GM18519 (cell line): ENCODE results near the gene GAS7.

Experiments used
- ATAC-seq: cut with Tn5 transposase; IDR thresholded peaks from one replicate; pipeline ENCODE4 v1.9.1; 2021; ENCODE audit warnings: mild to moderate bottlenecking, moderate library complexity; ENCODE audit not compliant: unreplicated experiment, low FRiP score

Gene GAS7

GRCh38 chr17:10172778-10173177 is 25.6 kb downstream of the GAS7 start:
- no peak for ATAC-seq

DNA sequence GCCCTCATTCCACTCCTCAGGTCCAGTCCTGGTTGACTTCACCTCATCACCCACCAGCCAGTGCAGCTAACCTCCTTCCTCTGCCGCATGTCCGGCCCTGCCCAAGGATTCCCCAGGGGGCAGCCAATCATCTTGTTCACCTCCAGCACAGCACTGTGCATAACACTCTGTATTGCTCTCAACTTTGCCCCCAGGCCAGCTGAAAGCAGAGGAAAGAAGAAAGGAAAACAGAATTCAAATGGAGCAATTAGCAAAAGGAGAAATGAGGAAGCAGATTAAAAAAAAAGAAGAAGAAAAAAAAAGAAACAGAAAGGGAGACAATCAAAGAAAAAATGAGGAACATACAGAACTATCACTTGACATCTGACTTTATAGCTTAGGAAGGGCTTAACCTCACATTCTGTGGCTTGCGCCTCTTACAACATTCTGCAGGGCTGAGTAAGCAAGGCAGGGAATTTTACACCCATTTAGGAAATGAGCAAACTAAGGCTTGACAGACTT is 26.1 kb downstream of the GAS7 start:
- ATAC-seq: no peak

DNA sequence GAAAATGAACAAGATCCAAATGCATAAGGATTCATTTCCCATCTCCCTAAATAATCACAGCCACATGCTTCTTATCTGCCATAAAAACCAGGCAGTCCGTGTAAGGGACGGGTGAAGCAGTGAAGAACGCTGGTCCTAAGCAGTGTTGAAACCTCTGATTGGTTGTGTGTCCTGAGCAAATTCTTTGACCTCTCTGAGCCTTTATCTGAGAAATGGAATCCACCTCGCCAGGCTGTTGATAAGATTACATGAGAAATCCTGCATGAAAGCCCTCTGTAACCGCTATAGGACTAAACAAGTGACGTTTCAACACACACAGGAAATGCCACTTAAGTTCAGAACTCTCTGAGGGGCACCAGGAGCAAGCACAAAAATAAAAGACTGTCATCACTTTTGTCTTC is 26.8 kb downstream of the GAS7 start:
- no peak for ATAC-seq

DNA sequence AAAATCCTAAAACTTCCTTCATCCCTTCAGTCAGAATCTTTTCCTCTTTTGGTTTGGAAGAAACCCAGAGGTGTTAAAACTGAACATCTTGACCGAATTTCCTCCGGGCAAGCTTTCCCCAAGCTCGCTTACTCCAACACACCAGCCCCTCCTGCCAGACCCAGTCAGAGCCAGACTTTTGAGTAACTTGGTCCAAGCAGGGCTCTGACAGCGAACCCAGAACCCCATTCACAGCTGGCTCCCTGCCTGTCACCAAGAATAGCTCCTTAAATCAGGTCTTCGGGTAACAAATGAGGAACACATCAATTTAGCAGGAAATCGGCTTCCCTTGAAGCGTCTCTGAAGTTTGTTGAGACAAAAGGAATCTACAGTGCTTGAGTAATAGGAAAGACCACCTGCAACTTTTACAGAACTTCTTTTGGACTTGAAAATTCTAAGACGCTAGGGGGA is 27.3 kb downstream of the GAS7 start:
- ATAC-seq: no peak

DNA sequence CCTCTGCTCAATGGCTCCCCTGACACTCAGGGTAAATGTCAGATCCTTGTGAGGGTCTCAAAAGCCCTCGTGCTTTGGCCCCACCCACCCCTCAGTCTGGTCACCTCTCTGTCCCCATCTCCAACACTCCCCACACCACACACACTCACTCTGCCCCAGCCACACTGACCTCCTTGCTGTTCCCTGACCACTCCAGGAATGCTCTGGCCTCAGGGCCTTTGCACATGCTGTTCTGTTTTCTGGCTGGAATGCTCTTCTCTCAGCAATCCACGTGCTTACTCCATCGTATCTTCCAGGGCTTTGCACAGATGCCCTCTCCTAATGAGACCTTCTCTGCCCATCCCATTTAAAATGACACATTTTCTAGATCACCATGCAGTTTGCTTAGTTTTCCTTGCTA is 28.2 kb downstream of the GAS7 start:
- no peak for ATAC-seq

DNA sequence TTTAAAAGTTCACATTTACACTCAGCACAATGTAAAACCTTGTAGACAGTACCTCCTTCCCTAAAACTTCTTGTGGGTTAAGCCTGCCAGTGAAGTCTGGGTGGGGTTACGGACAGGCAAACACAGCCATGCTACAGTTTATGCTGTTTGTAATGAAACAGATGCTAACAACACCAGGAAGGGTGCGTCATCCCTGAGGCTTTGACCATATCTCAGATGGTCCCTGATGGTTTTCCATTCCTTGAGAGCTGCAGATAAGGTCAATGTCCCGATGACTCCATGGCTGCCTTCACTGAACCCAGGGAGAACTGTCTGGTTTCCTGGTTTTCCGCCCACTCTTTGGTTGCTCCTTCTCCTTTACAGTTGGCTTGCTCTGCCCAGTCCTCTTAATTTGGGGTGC is 29.1 kb downstream of the GAS7 start:
- no peak for ATAC-seq

DNA sequence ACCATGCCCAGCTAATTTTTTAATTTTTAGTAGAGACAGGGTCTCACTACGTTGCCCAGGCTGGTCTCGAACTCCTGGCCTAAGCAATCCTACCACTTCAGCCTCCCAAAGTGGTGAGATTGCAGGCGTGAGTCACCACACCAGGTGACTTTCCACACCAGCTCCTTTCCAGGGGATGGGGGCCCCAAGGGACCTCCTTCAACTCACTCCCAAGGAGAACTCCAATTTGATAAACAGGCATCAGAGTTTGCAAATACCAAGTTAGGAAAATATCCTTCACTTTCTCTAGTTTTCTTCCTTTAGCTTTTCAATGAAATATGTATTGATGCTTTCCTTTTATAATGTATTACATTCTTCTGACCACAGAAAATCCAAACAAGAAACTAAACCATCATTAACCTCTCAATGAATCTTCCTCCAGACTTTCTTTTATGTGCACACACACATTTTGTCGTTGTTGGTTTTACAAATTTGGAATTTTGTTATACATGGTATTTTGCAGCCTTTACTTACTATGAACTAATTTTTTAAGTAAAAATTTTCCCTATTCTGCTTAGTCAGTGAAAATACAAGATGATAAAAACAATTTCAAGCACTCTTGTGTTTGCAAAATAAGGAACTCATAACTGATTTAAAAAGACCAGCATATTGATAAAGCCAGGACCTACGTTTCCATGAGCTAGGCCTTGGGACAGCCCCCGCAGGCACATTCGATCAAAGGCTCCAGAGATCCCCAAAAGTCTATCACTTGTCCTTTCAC is 32.0 kb downstream of the GAS7 start:
- ATAC-seq: no peak

DNA sequence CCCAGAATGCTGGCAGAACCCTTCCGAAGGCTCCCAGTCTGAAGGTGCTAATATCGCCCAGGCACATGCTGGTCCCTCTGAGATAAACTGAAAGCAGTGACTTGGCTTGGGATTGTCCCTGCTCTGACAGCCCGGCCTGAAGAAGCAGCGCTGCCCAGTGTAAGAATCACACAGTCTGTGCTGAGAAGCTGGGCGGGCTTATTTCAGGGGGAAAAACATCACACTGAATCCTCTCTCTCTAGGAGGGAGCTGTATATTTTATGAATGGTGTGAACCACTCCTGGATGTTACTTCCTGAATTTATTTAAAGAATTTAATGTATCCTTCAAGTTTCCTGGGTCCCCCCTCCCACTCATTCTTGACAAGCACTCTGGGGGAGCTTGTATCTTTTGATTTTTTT is 36.3 kb downstream of the GAS7 start:
- no peak for ATAC-seq

DNA sequence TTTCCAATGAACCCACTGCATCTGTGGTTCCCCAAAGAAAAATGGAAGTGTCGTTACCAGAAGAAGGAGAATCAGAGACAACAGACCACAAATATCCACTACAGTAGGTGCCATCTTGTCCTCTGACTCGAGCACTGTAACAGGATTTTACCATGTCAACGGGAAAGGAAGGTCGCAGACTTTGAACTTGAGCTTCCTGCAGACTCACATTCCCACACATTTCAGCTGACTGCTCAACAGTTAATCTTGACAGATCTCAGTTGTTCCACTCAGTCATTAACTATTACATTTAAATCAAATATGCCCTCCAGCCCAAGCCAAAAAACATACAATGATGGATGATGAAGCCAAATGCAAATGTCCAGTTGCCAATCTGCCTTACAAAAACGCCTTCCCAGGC is 37.0 kb downstream of the GAS7 start:
- ATAC-seq: no peak

DNA sequence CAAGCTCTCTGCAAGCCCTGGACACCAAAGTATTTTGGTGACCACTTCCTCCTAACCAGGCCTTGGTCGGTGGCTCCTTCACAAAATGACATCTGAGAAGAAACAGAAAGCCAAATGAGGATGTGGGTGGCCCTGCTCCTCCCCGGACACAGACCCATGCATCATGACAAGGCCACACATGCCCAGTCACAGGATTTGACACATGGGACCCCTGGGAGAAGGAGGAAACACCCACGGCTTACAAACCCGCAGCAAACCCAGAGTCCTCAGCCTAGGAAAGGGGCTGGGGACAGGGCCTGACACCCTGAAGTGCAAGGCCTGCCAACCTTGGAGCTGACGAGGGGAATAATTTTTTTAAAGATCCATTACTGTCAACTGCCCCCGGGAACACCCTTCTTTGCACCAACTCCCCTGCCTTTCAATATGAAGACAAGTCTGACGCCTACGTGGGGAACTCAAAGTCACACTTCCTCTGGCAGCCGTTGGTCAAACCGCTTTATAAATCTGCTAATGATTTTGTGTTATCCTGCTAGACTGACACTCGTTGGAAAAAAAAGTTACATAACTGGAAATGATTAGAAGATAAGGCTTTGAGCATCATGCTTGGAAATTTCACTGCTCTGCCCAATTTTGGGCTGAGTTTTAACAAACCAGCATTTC is 41.3 kb downstream of the GAS7 start:
- peak; percentile 60 for ATAC-seq

- no peak for ATAC-seq
Measured at GRCh38 chr17:10156599-10156947, 41.8 kb downstream of the GAS7 start.

DNA sequence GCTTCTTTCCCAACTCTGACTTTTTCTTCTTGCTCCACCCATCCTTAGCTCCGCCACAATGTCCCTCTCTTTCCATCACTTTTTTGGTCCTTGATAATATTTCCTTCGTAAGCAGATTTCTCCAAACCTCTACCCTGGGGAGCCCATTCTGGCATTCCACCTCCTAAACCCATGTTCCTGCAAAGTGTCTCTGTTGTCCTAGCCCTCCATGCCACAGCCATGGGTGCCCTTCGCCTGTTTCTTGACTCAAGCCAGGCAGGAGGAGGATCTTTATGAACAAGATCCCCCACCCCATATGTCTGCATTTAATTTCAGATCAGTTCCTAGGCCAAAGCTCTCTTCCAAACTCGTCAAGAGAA is 42.4 kb downstream of the GAS7 start:
- ATAC-seq: no peak

GRCh38 chr17:10155371-10156076 is 42.9 kb downstream of the GAS7 start:
- ATAC-seq: no peak

GRCh38 chr17:10151667-10152496 is 46.5 kb downstream of the GAS7 start:
- no peak for ATAC-seq

GRCh38 chr17:10149573-10150399 is 48.6 kb downstream of the GAS7 start:
- peak; percentile 74 for ATAC-seq

DNA sequence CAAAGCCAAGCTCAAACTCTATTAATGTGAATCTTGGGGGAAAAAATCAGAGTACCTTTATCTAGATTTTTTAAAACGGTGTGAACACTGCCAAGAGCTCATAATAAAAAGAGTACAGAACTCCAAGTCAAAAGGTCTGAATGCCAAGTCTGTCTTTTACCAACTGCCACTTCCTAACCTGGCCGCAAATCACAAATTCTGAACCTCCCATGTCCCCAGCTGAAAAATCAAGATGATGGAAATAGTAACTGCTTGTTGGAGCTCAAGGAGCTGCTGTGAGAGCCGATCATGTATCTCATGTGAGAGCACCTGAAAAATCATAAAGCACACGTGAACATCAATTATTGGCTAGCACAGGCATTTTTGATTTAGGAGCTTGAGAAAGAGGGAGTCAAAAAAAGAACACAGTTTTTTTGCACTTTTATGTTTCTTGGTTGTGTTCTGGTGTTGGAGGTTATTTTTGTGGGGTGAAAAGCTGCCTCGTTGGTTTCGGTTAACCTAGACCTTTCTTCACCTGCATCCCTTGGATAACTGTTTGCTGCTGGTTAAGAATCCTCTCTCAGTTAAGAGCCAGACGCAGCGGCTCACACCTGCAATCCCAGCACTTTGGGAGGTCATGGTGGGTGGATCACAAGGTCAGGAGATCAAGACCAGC is 50.5 kb downstream of the GAS7 start:
- no peak for ATAC-seq

DNA sequence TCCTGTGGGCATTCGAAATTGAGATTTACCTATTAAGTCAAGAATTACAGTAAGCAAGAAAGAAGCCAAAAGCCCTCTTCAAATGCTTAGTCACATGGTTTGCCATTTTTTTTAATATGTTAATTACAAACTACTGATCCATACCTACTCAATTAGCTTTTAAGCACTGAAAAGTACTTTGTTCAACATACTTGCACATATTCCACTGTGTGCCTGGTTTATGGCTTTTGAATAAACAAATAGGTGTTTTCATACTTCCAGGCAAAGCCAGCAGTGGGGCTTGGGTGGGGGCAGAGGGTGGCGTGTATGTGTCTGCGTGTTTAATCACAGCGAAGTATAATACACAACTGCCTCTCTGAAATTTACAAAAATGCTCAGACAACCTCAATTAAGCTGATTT is 51.4 kb downstream of the GAS7 start:
- no peak for ATAC-seq

DNA sequence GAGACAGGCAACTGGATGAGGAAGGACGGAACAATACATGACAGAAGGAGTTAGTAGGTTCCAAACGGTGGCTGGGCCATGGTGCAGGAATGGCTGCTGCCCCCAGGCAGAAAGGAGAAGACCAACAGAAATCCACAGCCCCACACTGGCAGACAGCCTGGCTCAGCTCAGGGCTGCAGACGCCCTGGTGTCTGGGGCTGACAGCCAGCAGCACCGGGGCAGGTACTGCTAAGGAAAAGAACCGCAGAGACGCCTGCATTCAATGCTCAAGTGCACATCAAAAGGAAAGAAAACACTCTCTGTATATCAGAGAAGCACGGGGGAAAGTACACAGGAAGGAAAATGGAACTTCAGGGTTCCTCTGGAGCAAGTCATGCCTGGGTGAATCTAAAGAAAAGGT is 53.4 kb downstream of the GAS7 start:
- ATAC-seq: no peak

GRCh38 chr17:10144456-10144855 is 54.0 kb downstream of the GAS7 start:
- ATAC-seq: no peak
